ENCODE measurements around the gene GATAD2B.

The GATAD2B gene

DNA sequence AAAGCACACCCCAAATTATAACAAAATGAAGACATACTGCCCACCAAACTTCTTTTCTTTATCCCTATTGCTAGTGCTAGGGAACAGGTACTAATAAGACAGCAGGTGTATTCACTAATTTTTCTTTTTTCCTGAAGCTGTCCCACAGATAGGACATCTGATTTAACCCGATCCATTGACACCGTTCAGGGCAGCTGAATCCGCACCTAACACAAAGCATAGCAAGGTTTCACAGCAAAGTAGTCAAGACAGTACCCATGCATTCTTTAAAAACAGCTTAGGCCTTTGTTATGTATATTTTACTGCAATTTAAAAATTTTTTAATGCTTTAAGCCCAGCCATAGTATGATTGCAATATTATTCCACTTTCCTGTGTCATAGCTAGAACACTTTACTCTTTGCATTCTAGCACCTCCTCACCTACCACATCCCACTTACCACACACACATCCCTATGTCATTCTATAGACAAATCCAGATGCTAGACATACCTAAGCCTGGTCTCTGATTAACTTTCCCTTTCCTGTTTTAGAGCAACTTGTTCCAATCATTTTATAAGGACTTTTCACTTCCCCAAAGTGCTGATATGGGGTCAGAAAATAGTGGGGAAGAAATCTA lies 40.4 kb downstream of the GATAD2B start:
- H3K9ac ChIP-seq (ENCODE audit: low read length in 2 of 2) = peak overlapping the region in 1 of 2 donors; percentile 7
- no peaks in the 10 kb centered on the region for H3K27me3 ChIP-seq (ENCODE audit: control insufficient read depth in 1 of 2, insufficient read depth in 2 of 2, low read length in 2 of 2)
- H3K27ac ChIP-seq (ENCODE audit: low read length) = no peak overlapping the region
- H3K4me1 ChIP-seq (ENCODE audit: control insufficient read depth, insufficient read depth, low read length) = peaks cover 16% of the 10 kb centered on the region
- peak overlapping the region in 1 of 2 donors; percentile 47 for H3K4me3 ChIP-seq (ENCODE audit: low read length in 2 of 2)
- no peaks in the 10 kb centered on the region for H3K36me3 ChIP-seq (ENCODE audit: control insufficient read depth in 2 of 2, insufficient read depth in 2 of 2, low read length in 2 of 2)
- no peaks in the 10 kb centered on the region for H3K9me3 ChIP-seq (ENCODE audit: control insufficient read depth in 2 of 2, low read length in 2 of 2)

DNA sequence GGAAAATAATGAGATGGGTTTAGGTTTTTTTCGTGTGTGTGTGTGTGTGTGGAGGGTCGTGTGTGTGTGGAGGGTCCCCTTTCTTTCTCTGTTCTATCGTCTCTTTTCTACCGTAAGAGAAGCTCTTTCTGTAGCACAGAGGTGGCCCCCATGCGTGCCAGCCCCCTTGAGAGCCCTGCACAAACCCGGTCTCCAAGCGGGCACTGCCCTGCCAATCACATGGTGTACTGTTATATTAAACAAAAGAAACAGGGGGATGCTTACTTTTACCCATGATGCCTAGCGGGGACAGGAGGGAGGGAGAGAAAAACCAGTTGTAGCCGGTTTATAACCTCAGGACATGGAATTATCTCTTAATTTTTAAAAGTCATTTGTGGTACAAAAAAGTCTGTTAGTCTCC lies 41.0 kb downstream of the GATAD2B start:
- peaks cover 16% of the 10 kb centered on the region for H3K4me1 ChIP-seq (ENCODE audit: control insufficient read depth, insufficient read depth, low read length)
- no peak overlapping the region for H3K27ac ChIP-seq (ENCODE audit: low read length)
- H3K9ac ChIP-seq (ENCODE audit: low read length in 2 of 2) = no peak overlapping the region
- H3K9me3 ChIP-seq (ENCODE audit: control insufficient read depth in 2 of 2, low read length in 2 of 2) = no peaks in the 10 kb centered on the region
- H3K36me3 ChIP-seq (ENCODE audit: control insufficient read depth in 2 of 2, insufficient read depth in 2 of 2, low read length in 2 of 2) = no peaks in the 10 kb centered on the region
- H3K4me3 ChIP-seq (ENCODE audit: low read length in 2 of 2) = peak overlapping the region in 1 of 2 donors; percentile 47
- no peaks in the 10 kb centered on the region for H3K27me3 ChIP-seq (ENCODE audit: control insufficient read depth in 1 of 2, insufficient read depth in 2 of 2, low read length in 2 of 2)

DNA sequence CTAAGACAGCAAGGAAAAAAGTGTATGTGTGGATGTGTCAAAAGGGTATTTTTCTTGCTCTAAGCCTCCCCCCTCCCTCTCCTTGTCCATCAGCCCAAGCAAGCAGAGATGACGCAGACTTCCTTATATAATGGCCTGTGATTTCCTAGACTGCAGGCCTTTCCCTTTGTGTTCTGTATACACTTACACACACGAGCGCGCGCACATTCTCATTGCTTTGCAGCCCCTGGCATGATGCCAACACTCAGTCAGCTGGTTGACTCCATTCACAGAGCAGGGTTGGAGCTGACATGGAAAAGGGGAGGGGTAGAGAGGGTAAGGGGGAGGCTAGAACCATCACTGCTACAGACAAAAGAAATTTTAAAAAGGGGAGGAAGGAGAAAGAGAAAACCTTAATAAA lies 41.8 kb downstream of the GATAD2B start:
- Histone ChIP-seq H3K36me3 (ENCODE audit: control insufficient read depth in 2 of 2, insufficient read depth in 2 of 2, low read length in 2 of 2) (no peaks in the 10 kb centered on the region), H3K4me1 (ENCODE audit: control insufficient read depth, insufficient read depth, low read length) (peaks cover 16% of the 10 kb centered on the region), H3K9ac (ENCODE audit: low read length in 2 of 2) (no peak overlapping the region), H3K9me3 (ENCODE audit: control insufficient read depth in 2 of 2, low read length in 2 of 2) (no peaks in the 10 kb centered on the region), H3K4me3 (ENCODE audit: low read length in 2 of 2) (peak overlapping the region in 1 of 2 donors; percentile 9), H3K27ac (ENCODE audit: low read length) (peak overlapping the region; percentile 0), H3K27me3 (ENCODE audit: control insufficient read depth in 1 of 2, insufficient read depth in 2 of 2, low read length in 2 of 2) (no peaks in the 10 kb centered on the region)

DNA sequence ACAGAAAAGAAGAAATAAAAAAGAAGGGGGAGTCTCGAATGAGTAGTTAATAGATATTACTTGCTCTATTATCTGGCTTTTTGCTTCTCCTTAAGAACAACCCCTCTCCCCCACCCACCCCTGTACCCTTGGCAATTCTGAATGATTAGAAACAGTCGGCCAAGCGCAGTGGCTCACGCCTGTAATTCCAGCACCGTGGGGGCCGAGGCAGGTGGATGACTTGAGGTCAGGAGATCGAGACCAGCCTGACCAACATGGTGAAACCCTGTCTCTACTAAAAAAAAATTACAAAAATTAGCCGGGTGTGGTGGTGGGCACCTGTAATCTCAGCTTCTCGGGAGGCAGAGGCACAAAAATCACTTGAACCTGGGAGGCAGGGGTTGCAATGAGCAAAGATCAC lies 42.7 kb downstream of the GATAD2B start:
- H3K4me1 ChIP-seq (ENCODE audit: control insufficient read depth, insufficient read depth, low read length) = peaks cover 16% of the 10 kb centered on the region
- H3K27ac ChIP-seq (ENCODE audit: low read length) = no peak overlapping the region
- H3K36me3 ChIP-seq (ENCODE audit: control insufficient read depth in 2 of 2, insufficient read depth in 2 of 2, low read length in 2 of 2) = no peaks in the 10 kb centered on the region
- no peaks in the 10 kb centered on the region for H3K9me3 ChIP-seq (ENCODE audit: control insufficient read depth in 2 of 2, low read length in 2 of 2)
- H3K27me3 ChIP-seq (ENCODE audit: control insufficient read depth in 1 of 2, insufficient read depth in 2 of 2, low read length in 2 of 2) = no peaks in the 10 kb centered on the region
- no peak overlapping the region for H3K9ac ChIP-seq (ENCODE audit: low read length in 2 of 2)
- no peak overlapping the region for H3K4me3 ChIP-seq (ENCODE audit: low read length in 2 of 2)

DNA sequence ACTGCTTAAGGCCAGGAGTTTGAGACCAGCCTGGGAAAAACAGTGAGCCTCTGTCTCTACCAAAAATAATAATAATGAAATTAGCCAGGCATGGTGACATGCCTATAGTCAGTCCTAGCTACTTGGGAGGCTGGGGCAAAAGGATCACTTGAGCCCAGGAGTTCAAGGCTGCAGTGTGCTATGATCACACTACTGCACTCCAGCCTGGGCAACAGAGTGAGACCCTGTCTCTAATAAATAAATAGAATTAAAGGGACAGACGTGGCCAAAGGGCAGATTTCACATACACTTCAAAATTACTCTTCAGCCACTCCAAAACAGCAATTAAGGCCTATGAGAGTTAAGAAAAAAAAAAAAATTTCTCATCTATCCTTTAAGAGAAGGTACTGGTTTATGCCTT lies 45.7 kb downstream of the GATAD2B start:
- Histone ChIP-seq H3K4me3 (ENCODE audit: low read length in 2 of 2) (no peak overlapping the region), H3K9me3 (ENCODE audit: control insufficient read depth in 2 of 2, low read length in 2 of 2) (no peaks in the 10 kb centered on the region), H3K4me1 (ENCODE audit: control insufficient read depth, insufficient read depth, low read length) (peaks cover 13% of the 10 kb centered on the region), H3K36me3 (ENCODE audit: control insufficient read depth in 2 of 2, insufficient read depth in 2 of 2, low read length in 2 of 2) (no peaks in the 10 kb centered on the region), H3K27ac (ENCODE audit: low read length) (no peak overlapping the region), H3K9ac (ENCODE audit: low read length in 2 of 2) (no peak overlapping the region), H3K27me3 (ENCODE audit: control insufficient read depth in 1 of 2, insufficient read depth in 2 of 2, low read length in 2 of 2) (no peaks in the 10 kb centered on the region)

DNA sequence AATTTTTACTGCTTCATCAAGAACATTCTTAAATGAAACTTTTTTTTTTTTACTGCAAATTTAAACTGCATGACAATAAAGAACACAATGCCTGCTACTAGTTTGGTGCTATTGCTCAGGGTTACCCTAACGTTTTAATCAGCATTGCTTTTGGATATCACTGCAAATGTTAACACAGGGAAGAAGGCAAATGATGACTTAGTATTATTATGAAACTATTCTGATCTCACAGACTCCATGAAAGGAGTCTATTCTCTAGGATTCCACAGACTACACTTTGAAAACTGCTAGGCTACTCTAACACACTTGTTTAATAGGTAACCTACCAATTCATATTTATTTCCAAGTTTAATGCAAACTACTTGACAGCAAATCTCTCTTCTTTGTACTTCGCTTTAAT lies 49.8 kb downstream of the GATAD2B start:
- H3K27ac ChIP-seq (ENCODE audit: low read length) = no peak overlapping the region
- H3K27me3 ChIP-seq (ENCODE audit: control insufficient read depth in 1 of 2, insufficient read depth in 2 of 2, low read length in 2 of 2) = no peaks in the 10 kb centered on the region
- no peaks in the 10 kb centered on the region for H3K36me3 ChIP-seq (ENCODE audit: control insufficient read depth in 2 of 2, insufficient read depth in 2 of 2, low read length in 2 of 2)
- no peak overlapping the region for H3K9ac ChIP-seq (ENCODE audit: low read length in 2 of 2)
- no peaks in the 10 kb centered on the region for H3K9me3 ChIP-seq (ENCODE audit: control insufficient read depth in 2 of 2, low read length in 2 of 2)
- no peaks in the 10 kb centered on the region for H3K4me1 ChIP-seq (ENCODE audit: control insufficient read depth, insufficient read depth, low read length)
- H3K4me3 ChIP-seq (ENCODE audit: low read length in 2 of 2) = no peak overlapping the region

DNA sequence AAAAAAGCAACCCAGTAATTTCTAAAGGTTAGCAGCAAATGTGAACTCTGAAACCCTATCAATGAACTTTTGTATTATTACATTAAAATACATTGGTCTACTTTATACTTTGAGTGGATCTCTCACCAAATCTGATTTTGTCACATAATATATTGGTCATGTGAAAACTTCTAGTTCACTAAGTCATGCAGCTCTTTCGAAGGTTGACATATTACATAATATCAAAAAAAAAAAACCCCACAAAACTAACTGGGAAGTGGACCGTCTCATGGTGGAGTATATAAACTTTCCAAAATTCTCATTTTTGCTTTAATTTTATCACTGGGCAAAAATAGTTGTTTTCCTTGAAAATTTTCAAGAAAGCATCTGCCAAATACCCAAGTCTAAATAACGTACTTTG lies 50.4 kb downstream of the GATAD2B start:
- Histone ChIP-seq H3K36me3 (ENCODE audit: control insufficient read depth in 2 of 2, insufficient read depth in 2 of 2, low read length in 2 of 2) (no peaks in the 10 kb centered on the region), H3K9ac (ENCODE audit: low read length in 2 of 2) (no peak overlapping the region), H3K27ac (ENCODE audit: low read length) (no peak overlapping the region), H3K27me3 (ENCODE audit: control insufficient read depth in 1 of 2, insufficient read depth in 2 of 2, low read length in 2 of 2) (no peaks in the 10 kb centered on the region), H3K4me1 (ENCODE audit: control insufficient read depth, insufficient read depth, low read length) (no peaks in the 10 kb centered on the region), H3K4me3 (ENCODE audit: low read length in 2 of 2) (no peak overlapping the region), H3K9me3 (ENCODE audit: control insufficient read depth in 2 of 2, low read length in 2 of 2) (no peaks in the 10 kb centered on the region)

DNA sequence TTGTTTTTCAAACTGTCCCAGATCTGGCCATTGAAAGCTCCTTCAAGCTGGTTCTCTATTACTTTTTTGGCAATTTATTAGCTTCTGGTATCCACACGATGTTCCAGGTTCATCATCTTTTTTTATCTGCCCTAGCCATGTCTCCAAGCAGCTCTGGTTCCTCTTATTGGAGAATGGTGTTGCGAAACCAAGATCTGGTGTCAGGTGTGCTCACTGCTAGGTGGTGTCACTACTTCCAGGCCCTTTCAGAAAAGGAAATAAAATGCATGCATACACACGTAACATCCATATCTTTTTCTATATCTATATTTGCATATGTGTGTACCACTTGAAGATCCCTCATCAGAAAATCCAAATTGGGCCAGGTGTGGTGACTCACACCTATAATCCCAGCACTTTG lies 53.3 kb downstream of the GATAD2B start:
- H3K4me1 ChIP-seq (ENCODE audit: control insufficient read depth, insufficient read depth, low read length) = no peaks in the 10 kb centered on the region
- no peaks in the 10 kb centered on the region for H3K27me3 ChIP-seq (ENCODE audit: control insufficient read depth in 1 of 2, insufficient read depth in 2 of 2, low read length in 2 of 2)
- no peaks in the 10 kb centered on the region for H3K36me3 ChIP-seq (ENCODE audit: control insufficient read depth in 2 of 2, insufficient read depth in 2 of 2, low read length in 2 of 2)
- H3K9ac ChIP-seq (ENCODE audit: low read length in 2 of 2) = no peak overlapping the region
- H3K9me3 ChIP-seq (ENCODE audit: control insufficient read depth in 2 of 2, low read length in 2 of 2) = no peaks in the 10 kb centered on the region
- no peak overlapping the region for H3K27ac ChIP-seq (ENCODE audit: low read length)
- H3K4me3 ChIP-seq (ENCODE audit: low read length in 2 of 2) = no peak overlapping the region

DNA sequence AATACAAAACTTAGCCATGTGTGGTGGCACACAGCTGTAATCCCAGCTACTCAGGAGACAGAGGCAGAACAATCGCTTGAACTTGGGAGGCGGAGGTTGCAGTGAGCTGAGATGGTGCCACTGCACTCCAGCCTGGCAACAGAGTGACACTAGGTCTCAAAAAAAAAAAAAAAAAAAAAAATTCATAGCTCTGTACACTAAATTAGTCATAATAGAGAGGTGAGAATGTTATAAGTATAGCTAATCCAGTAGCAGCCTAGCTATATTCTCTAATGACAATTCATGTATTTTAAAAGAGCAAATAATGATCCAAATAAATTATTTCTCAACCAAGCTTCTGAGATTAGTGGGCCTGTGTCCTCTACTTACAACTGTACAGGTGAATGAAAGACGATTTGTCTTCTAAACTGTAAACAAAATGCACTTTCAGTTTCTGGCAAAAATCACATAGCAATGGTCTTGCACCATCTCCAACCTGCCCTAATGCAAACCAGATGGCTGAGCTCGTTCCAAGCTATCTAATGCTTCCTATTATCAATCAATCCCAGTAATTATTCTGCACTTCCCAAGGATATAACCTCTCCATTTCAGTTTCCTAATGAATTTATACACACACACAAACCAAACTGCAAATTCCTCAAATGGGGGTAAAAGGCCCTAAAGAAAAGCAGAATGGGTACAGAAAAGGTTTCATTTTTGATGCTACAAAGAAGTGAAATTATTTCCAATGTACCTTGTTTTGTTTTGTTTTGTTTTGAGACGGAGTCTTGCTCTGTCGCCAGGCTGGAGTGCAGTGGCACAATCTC lies 56.5 kb downstream of the GATAD2B start:
- H3K27me3 ChIP-seq (ENCODE audit: control insufficient read depth in 1 of 2, insufficient read depth in 2 of 2, low read length in 2 of 2) = no peaks in the 10 kb centered on the region
- no peaks in the 10 kb centered on the region for H3K9me3 ChIP-seq (ENCODE audit: control insufficient read depth in 2 of 2, low read length in 2 of 2)
- no peaks in the 10 kb centered on the region for H3K4me1 ChIP-seq (ENCODE audit: control insufficient read depth, insufficient read depth, low read length)
- no peak overlapping the region for H3K27ac ChIP-seq (ENCODE audit: low read length)
- no peaks in the 10 kb centered on the region for H3K36me3 ChIP-seq (ENCODE audit: control insufficient read depth in 2 of 2, insufficient read depth in 2 of 2, low read length in 2 of 2)
- H3K4me3 ChIP-seq (ENCODE audit: low read length in 2 of 2) = no peak overlapping the region
- no peak overlapping the region for H3K9ac ChIP-seq (ENCODE audit: low read length in 2 of 2)

DNA sequence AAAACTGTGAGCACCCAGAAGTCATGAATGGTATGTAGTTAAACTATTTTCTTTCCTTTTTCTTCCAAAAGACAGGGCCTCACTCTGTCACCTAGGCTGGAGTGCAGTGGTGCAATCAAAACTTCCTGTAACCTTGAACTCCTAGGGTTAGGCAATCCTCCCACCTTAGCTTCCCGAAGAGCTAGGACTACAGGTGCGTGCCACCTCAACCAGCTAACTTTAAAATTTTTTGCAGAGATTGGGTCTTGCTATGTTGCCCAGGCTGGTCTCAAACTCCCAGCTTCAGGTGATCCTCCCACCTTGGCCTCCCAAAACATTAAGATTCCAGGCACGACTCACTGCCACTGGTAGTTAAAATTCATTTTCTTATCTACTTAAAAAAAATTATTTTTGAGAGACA lies 62.5 kb downstream of the GATAD2B start:
- H3K4me1 ChIP-seq (ENCODE audit: control insufficient read depth, insufficient read depth, low read length) = no peaks in the 10 kb centered on the region
- no peaks in the 10 kb centered on the region for H3K27me3 ChIP-seq (ENCODE audit: control insufficient read depth in 1 of 2, insufficient read depth in 2 of 2, low read length in 2 of 2)
- no peak overlapping the region for H3K27ac ChIP-seq (ENCODE audit: low read length)
- no peaks in the 10 kb centered on the region for H3K36me3 ChIP-seq (ENCODE audit: control insufficient read depth in 2 of 2, insufficient read depth in 2 of 2, low read length in 2 of 2)
- H3K9ac ChIP-seq (ENCODE audit: low read length in 2 of 2) = no peak overlapping the region
- no peaks in the 10 kb centered on the region for H3K9me3 ChIP-seq (ENCODE audit: control insufficient read depth in 2 of 2, low read length in 2 of 2)
- H3K4me3 ChIP-seq (ENCODE audit: low read length in 2 of 2) = no peak overlapping the region

DNA sequence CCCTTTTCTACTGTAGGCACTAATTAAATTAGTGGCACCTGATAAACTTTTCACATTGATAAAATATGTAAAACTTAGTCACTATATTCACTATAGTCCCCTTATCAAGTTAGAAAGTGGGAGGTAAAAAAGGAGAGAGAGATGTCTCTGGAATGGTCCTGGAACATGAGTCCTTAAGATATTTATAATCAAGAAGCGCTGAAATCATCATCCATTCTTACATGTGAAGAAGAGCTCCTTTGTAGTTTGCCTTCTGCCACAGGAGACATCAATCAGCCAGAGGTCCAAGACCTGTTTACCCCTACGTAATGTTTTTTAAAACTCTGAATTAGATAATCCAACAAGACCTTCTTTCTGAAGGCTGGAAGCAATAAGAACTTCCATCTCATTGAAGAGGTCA lies 65.3 kb downstream of the GATAD2B start:
- Histone ChIP-seq H3K36me3 (ENCODE audit: control insufficient read depth in 2 of 2, insufficient read depth in 2 of 2, low read length in 2 of 2) (peaks cover 0 to 4% of the 10 kb centered on the region in 2 donors), H3K4me1 (ENCODE audit: control insufficient read depth, insufficient read depth, low read length) (no peaks in the 10 kb centered on the region), H3K9me3 (ENCODE audit: control insufficient read depth in 2 of 2, low read length in 2 of 2) (no peaks in the 10 kb centered on the region), H3K27me3 (ENCODE audit: control insufficient read depth in 1 of 2, insufficient read depth in 2 of 2, low read length in 2 of 2) (no peaks in the 10 kb centered on the region), H3K9ac (ENCODE audit: low read length in 2 of 2) (no peak overlapping the region), H3K4me3 (ENCODE audit: low read length in 2 of 2) (no peak overlapping the region), H3K27ac (ENCODE audit: low read length) (no peak overlapping the region)

Measured in stomach smooth muscle (tissue), 2 donors.